WI38 (cell line): ENCODE measurements around the gene TBC1D17.
A peak's percentile ranks its signal among the peaks of the same experiment; 100 is the strongest.

Experiments
- H3K4me3 ChIP-seq: 2 replicates; pipeline ENCODE4 v1.5.1; 2011; ENCODE audit warnings: low read depth, mild to moderate bottlenecking, control low read depth, low read length
- CTCF ChIP-seq: IDR thresholded peaks from 2 replicates; pipeline ENCODE4 v1.5.1; 2012; ENCODE audit warnings: low read depth, mild to moderate bottlenecking, control low read depth, low read length

Gene TBC1D17

GRCh38 chr19:49911381-49912145, 34.1 kb downstream of the TBC1D17 start:
- no peak overlapping the region for H3K4me3 ChIP-seq
- no peak for TF ChIP-seq CTCF

GRCh38 chr19:49912965-49913685, 35.6 kb downstream of the TBC1D17 start:
- TF ChIP-seq CTCF, result no peak
- H3K4me3 ChIP-seq, result no peak overlapping the region

GRCh38 chr19:49913720-49914119, 36.2 kb downstream of the TBC1D17 start:
- TF ChIP-seq CTCF, result no peak
- no peak overlapping the region for H3K4me3 ChIP-seq

- H3K4me3 ChIP-seq, result no peak overlapping the region
- 0 out of 2 replicates have a peak, but pooled peaks have one; percentile 9 for TF ChIP-seq CTCF
These were observed 37.8 kb downstream of the TBC1D17 start for GRCh38 chr19:49915271-49915670.

GRCh38 chr19:49916839-49917733, 39.6 kb downstream of the TBC1D17 start:
- H3K4me3 ChIP-seq, result no peak overlapping the region
- TF ChIP-seq CTCF, result no peak

GRCh38 chr19:49918089-49918488, 40.6 kb downstream of the TBC1D17 start:
- TF ChIP-seq CTCF, result no peak
- H3K4me3 ChIP-seq, result no peak overlapping the region
